Mesodermal cell (in vitro differentiated cells): ENCODE data around the gene MYOM3. TPM values are rescaled to one million over a fixed set of nuclear protein-coding genes. Genes with fewer than 3 reads are reported as not detected.

Experiments
- H3K27ac ChIP-seq: 2 replicates; pipeline ENCODE4 v1.7.0; 2013; ENCODE audit warnings: mild to moderate bottlenecking, low read depth, low read length, moderate library complexity; ENCODE audit not compliant: severe bottlenecking
- H3K36me3 ChIP-seq: 2 replicates; pipeline ENCODE4 v1.7.1; 2013; ENCODE audit warnings: mild to moderate bottlenecking, low read length, moderate library complexity; ENCODE audit not compliant: control insufficient read depth, insufficient read depth
- H3K4me1 ChIP-seq: one replicate; pipeline ENCODE4 v1.7.1; 2013; ENCODE audit warnings: mild to moderate bottlenecking, low read length; ENCODE audit not compliant: insufficient read depth, control insufficient read depth, poor library complexity, severe bottlenecking
- H3K4me3 ChIP-seq: 2 replicates; pipeline ENCODE4 v1.7.0; 2013; ENCODE audit warnings: low read length, control low read depth, mild to moderate bottlenecking; ENCODE audit not compliant: insufficient read depth, poor library complexity, severe bottlenecking; ENCODE audit errors: extremely low read depth
- H3K9me3 ChIP-seq: 2 replicates; pipeline ENCODE4 v1.7.1; 2013; ENCODE audit warnings: mild to moderate bottlenecking, low read length, moderate library complexity; ENCODE audit not compliant: control insufficient read depth
- WGBS, 2 experiments: methylation state at CpG; one replicate each; pipeline ENCODE4 v1.1.5; 2013; ENCODE audit warnings: missing lambda C conversion rate in 2 of 2; ENCODE audit not compliant: insufficient coverage in 2 of 2; 5-methylcytosine and 5-hydroxymethylcytosine counted together
- polyA plus RNA-seq, 2 experiments: library from polyadenylated mRNA; stranded (reverse); fragments of 50-300 nt; gene quantifications; one replicate each; pipeline ENCODE4 v1.2.3, GENCODE V29; 2013

MYOM3 gene
- not detected for polyA plus RNA-seq (2013, experiment 1 of 2)
- polyA plus RNA-seq (2013, experiment 2 of 2) = not detected

GRCh38 chr1:24111996-24112779 lies at the start of gene MYOM3:
Gene MYOM3 (minus strand): TSS chr1:24112135. CDS start chr1:24108636, 3,499 bp downstream.
- whole genome bisulfite sequencing, 2 experiments = 27 to 41% methylated on average over 17 to 19 of the region's 27 CpGs
- no peaks in the 10 kb centered on the region for H3K9me3 ChIP-seq
- H3K36me3 ChIP-seq = no peaks in the 10 kb centered on the region
- peaks cover 32% of the 10 kb centered on the region for H3K4me1 ChIP-seq
- H3K27ac ChIP-seq = no peak within 1 kb of the TSS
- no peak within 1 kb of the TSS for H3K4me3 ChIP-seq

DNA sequence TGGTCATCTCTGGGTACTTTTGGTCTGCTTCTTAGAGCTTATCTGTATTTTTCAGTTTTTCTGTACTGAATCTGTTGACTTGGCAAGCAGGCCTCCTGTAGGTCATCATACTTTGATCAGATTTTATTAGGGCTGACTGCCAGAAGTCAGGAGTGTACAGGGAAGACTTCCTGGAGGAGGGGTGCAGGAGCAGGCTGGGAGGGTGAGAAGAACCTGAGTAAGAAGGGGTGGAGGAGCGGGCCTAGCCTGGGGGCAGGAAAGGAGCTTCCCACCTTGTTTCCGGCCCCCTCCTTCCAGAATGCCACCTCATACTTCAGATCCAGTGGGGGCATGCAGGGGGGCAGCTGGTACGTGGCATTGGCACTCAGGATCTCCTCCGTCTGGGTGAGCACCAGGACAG lies 49.3 kb upstream of the MYOM3 start:
- H3K4me1 ChIP-seq = no peaks in the 10 kb centered on the region
- H3K27ac ChIP-seq = no peak overlapping the region
- 92 to 96% methylated on average over 2 to 4 of the region's 4 CpGs for WGBS, 2 experiments
- H3K9me3 ChIP-seq = no peaks in the 10 kb centered on the region
- H3K4me3 ChIP-seq = no peak overlapping the region
- no peaks in the 10 kb centered on the region for H3K36me3 ChIP-seq

DNA sequence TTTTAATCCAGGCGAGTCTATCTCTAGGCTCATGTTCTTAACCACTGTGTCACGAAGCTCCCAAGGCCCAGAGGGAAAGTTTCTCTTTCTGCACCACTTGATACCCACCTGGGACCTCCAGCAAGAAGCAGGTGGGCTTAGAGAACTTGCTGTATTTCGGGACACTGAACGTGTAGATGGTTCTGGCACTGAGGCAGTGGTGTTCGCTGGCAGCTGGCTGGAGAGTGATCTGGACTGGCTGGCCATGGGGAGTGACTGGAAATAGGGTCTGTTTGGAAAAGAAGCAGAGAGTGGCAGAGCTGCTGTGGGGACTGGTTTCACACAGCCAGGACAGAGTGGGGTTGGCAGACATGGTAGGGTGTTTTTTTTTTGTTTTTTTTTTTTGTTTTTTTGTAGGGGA lies 47.4 kb upstream of the MYOM3 start:
- Histone ChIP-seq H3K9me3 (no peaks in the 10 kb centered on the region), H3K4me3 (no peak overlapping the region), H3K27ac (no peak overlapping the region), H3K36me3 (no peaks in the 10 kb centered on the region), H3K4me1 (no peaks in the 10 kb centered on the region)
- 76 to 90% methylated on average over 5 of the region's 5 CpGs for WGBS, 2 experiments

DNA sequence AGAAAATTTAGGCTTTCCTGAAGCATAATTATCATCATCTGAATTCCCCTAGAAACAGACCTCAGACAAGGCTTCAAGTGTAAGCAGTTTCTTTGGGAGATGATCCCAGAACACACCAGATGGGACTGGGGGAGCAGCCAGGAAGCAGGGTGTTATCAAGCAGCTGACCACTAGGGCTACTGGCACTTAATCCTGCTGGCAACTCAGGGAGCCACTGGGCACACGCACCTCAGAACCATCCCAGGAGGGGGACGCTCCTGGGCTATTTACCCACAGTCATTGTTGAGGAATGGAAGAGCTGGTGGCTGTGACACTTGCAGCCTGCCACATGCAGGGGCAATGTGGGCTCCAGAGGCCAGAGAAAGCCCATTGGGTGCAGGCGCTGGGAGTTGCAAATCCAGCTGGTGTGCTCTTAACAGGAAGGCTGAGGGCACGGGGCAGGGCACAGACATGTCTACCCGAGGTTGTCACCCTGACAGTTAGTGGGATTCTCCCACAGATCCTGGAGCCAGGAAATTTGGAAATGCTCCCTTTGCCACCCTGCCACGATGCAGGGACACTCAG lies 46.1 kb upstream of the MYOM3 start:
- no peak overlapping the region for H3K4me3 ChIP-seq
- WGBS, 2 experiments = 94 to 99% methylated on average over 5 to 6 of the region's 6 CpGs
- H3K4me1 ChIP-seq = no peaks in the 10 kb centered on the region
- no peaks in the 10 kb centered on the region for H3K36me3 ChIP-seq
- H3K27ac ChIP-seq = no peak overlapping the region
- H3K9me3 ChIP-seq = no peaks in the 10 kb centered on the region

DNA sequence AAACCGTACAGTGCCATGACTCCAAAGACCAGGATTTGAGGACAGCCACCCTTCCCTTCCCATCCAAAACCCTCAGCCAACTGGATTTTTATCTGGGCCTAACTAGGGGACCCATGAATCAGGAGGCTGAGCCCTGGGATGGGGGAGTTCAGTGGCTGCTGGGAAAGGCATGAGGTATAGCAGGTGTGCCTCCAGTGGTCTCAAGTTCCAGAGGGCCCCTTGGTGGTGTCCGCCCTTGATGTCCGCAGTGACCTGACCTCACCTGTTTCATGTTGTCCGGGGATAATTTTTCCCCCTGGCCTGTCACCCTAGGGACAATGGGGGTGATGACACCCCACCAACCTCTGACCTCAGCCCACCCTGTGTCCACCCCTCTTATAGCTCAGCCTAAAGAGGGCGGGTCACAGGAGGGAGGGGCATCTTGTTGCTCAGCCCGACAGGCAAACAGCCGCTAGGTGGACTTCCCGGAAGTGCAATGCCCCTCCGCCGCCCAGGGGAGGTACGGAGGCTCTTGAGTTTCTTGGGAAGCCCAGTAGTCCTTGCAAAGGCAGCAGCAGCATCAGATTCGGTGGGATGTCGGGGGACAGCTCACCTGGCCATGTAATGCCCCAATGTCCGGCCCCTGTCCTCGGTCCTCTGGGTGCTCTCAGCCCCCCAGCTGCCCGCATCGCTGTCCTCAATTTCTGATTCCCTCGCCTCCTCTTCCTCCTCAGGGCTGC lies 44.8 kb upstream of the MYOM3 start:
- H3K27ac ChIP-seq = no peak overlapping the region
- no peaks in the 10 kb centered on the region for H3K36me3 ChIP-seq
- H3K9me3 ChIP-seq = no peaks in the 10 kb centered on the region
- H3K4me1 ChIP-seq = no peaks in the 10 kb centered on the region
- H3K4me3 ChIP-seq = no peak overlapping the region
- 90 to 97% methylated on average over 14 to 15 of the region's 18 CpGs for WGBS, 2 experiments

DNA sequence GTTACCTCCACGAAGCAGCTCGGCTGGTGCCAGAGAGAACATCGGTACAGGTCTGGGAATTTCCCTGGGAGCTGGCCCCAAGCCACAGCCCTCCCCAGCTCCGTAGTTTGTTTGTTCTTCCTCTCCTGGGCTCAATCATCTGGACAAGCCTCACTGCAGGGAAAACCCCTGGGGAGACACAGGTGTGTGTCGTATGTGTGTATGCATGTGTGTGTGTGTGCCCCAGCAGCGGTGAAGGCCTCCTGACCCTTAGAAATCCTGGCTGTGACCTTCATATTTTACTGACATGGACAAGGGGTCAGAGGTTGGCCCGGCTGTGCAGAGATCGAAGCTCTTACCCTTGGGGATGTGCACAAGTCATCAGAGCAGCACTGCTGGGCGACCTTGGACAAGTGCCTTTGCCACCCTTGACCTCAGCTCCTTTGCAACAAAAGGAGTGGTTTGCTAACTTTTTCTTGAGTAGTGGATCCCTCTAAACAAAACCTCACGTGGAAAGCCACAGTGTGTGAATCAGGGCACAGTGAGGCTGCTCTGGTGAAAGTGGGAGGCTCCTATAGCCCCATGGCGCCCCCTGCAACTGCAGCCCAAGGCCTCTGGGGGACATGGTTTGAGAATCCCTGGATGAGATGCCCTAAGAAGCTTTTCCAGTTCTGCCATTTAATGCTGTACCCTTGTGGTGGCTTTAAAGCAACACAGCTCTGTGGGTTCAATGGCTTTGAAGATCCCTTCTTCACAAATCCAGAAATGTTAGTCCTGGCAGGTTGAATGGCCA lies 43.3 kb upstream of the MYOM3 start:
- Histone ChIP-seq H3K27ac (no peak overlapping the region), H3K4me1 (peaks cover 1% of the 10 kb centered on the region), H3K4me3 (no peak overlapping the region), H3K9me3 (no peaks in the 10 kb centered on the region), H3K36me3 (no peaks in the 10 kb centered on the region)
- 83 to 85% methylated on average over 8 to 9 of the region's 11 CpGs for WGBS, 2 experiments

- WGBS, 2 experiments = 56 to 70% methylated on average over 3 to 5 of the region's 8 CpGs
- Histone ChIP-seq H3K36me3 (no peaks in the 10 kb centered on the region), H3K4me3 (no peak overlapping the region), H3K4me1 (peaks cover 9% of the 10 kb centered on the region), H3K27ac (no peak overlapping the region), H3K9me3 (no peaks in the 10 kb centered on the region)
These were observed 42.3 kb upstream of the MYOM3 start for GRCh38 chr1:24154215-24154614.

DNA sequence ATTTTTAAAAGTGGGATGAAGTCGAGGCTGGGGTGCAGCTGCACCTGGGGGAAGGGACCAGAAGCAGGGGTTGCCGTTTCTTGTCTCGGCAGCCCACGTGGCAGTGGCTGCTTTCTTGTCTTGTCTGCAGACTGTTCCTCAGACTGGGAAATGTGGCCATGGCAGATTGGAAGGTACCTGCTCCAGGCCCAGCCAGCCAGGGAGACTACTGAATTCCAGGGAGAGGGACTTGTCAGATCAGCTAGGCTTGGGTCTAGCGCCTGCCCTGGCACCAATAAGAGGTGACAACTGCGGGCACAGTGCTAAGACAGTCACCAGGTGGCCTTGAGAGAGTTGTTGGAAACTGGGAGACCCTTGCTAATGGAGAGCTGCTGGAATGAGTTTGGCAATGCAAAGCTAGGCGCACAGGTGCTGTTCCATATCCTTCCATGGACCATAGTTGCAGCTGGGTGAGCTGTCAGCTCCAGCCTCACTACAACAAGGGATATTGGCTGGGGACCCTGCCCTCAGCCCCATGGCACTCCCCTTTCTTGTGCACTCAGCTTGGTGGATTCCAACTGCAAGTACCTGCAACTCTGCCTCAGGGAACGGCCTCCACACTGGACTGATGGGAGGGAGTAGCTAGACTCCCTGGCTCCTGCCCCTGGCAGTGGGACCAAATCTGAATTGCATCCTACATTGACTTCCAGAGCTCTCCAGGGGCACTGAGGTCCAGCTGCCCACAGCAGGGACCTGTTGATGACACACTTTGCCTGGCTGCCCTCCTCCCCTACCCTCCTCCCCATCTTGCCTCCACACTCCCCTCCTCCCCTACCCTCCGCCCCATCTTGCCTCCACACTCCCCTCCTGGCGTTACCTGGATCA lies 40.9 kb upstream of the MYOM3 start:
- WGBS, 2 experiments = 89 to 93% methylated on average over 9 to 10 of the region's 10 CpGs
- Histone ChIP-seq H3K4me3 (no peak overlapping the region), H3K4me1 (peaks cover 9% of the 10 kb centered on the region), H3K9me3 (no peaks in the 10 kb centered on the region), H3K27ac (no peak overlapping the region), H3K36me3 (no peaks in the 10 kb centered on the region)

DNA sequence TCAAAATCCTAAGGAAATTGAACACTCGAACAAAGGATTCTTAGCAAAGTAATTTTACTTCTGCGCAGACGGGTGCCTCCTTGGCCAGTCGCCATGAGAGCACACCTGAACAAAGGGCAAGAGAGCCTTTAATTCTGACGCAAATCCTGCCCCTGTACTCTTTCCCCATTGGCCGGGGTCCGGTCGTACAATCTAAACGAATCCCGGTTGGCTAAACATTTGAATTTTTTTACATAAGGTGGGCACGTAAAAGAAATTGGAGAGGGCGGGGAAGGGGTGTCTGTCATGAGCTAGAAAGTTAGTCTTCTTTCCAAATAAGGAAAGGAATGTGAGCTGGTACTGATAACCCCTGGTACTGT lies 39.2 kb upstream of the MYOM3 start:
- Histone ChIP-seq H3K4me1 (peaks cover 9% of the 10 kb centered on the region), H3K9me3 (no peaks in the 10 kb centered on the region), H3K4me3 (no peak overlapping the region), H3K36me3 (no peaks in the 10 kb centered on the region), H3K27ac (no peak overlapping the region)
- WGBS, 2 experiments = 12 to 17% methylated on average over 7 to 10 of the region's 12 CpGs
